ENCODE measurements around the gene EDEM3.

DNA sequence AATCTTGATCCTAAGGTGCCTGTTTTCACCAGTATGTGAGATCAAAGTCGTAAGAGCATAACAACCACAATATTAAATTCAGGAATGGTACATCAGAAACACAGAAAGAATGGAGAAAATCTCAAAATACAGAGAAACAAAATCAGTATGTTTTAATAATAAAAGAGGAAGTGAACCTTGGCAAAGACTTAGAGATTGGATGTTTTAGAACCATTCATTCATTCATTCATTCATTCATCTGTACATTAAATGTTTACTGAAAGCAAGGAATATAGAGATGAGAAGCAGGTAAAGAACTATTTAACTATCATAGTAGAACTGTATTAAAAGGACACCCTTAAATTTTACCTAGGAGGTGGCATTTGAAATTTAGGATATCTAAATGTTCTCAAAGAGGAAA, 55.7 kb downstream of the EDEM3 start:
- TF ChIP-seq FOXP2 (optimal IDR thresholded peaks at IDR 0.05; ENCODE audit: control extremely low read depth, extremely low read length, insufficient read depth), result no peak
- TF ChIP-seq EZH2 (IDR thresholded peaks at IDR 0.05), result no peak
- no peak for TF ChIP-seq POLR2AphosphoS5 (IDR thresholded peaks at IDR 0.05; ENCODE audit: borderline replicate concordance, low read depth, low read length)

All from SK-N-MC (cell line).